Mesenchymal stem cell (in vitro differentiated cells and primary cell): ENCODE data around the gene AKT3.
A peak's percentile ranks its signal among the peaks of the same experiment; 100 is the strongest.

Experiments
- DNase-seq: peaks from one replicate; pipeline ENCODE4 v3.0.0-alpha.2; 2013
- H2AFZ ChIP-seq: one replicate; pipeline ENCODE4 v1.6.1; 2013; ENCODE audit warnings: low read depth, mild to moderate bottlenecking, control low read depth, inconsistent platforms, low read length, moderate library complexity
- H2AK5ac ChIP-seq: 2 replicates; pipeline ENCODE4 v1.6.1; 2013; ENCODE audit warnings: low read length, moderate library complexity, mild to moderate bottlenecking, inconsistent platforms; ENCODE audit not compliant: severe bottlenecking
- H2BK120ac ChIP-seq: one replicate; pipeline ENCODE4 v1.6.1; 2013; ENCODE audit warnings: low read depth, mild to moderate bottlenecking, inconsistent platforms, low read length, moderate library complexity
- H2BK12ac ChIP-seq, 2 experiments: one replicate each; pipeline ENCODE4 v1.6.1; 2013; ENCODE audit warnings: inconsistent platforms in 2 of 2, low read length in 2 of 2, mild to moderate bottlenecking in 2 of 2, moderate library complexity in 2 of 2, control low read depth in 1 of 2
- H2BK15ac ChIP-seq: one replicate; pipeline ENCODE4 v1.6.1; 2013; ENCODE audit warnings: mild to moderate bottlenecking, low read depth, inconsistent platforms; ENCODE audit not compliant: poor library complexity, severe bottlenecking
- H2BK5ac ChIP-seq: 2 replicates; pipeline ENCODE4 v1.6.1; 2013; ENCODE audit warnings: low read depth, mild to moderate bottlenecking, low read length, control low read depth, inconsistent platforms; ENCODE audit not compliant: poor library complexity, severe bottlenecking
- H3K14ac ChIP-seq, 2 experiments: one replicate each; pipeline ENCODE4 v1.6.1; 2013; ENCODE audit warnings: inconsistent platforms in 2 of 2, low read length in 2 of 2, control low read depth in 1 of 2, mild to moderate bottlenecking in 1 of 2, moderate library complexity in 1 of 2
- H3K18ac ChIP-seq, 2 experiments: one replicate each; pipeline ENCODE4 v1.6.1; 2013; ENCODE audit warnings: inconsistent platforms in 2 of 2, low read length in 2 of 2, control low read depth in 1 of 2, low read depth in 1 of 2, mild to moderate bottlenecking in 1 of 2
- H3K23ac ChIP-seq, 2 experiments: one replicate each; pipeline ENCODE4 v1.6.1; 2013; ENCODE audit warnings: inconsistent platforms in 2 of 2, low read length in 2 of 2, mild to moderate bottlenecking in 2 of 2, moderate library complexity in 2 of 2, control low read depth in 1 of 2
- H3K27ac ChIP-seq: 2 replicates; pipeline ENCODE4 v1.5.1; 2013; ENCODE audit warnings: mild to moderate bottlenecking, moderate library complexity, low read length, control low read depth, inconsistent platforms; ENCODE audit not compliant: poor library complexity, severe bottlenecking
- H3K27me3 ChIP-seq, 2 experiments: 2 replicates each; pipeline versions ENCODE4 v1.6.1 to v1.7.0; 2013; ENCODE audit warnings: low read length in 2 of 2, mild to moderate bottlenecking in 2 of 2, moderate library complexity in 2 of 2, control low read depth in 1 of 2, inconsistent platforms in 1 of 2; ENCODE audit not compliant: control insufficient read depth in 1 of 2, insufficient read depth in 1 of 2
- H3K36me3 ChIP-seq, 2 experiments: 2 replicates each; pipeline versions ENCODE4 v1.6.1 to v1.7.0; 2013; ENCODE audit warnings: low read length in 2 of 2, control low read depth in 1 of 2, inconsistent platforms in 1 of 2, low read depth in 1 of 2, mild to moderate bottlenecking in 1 of 2; ENCODE audit not compliant: insufficient read depth in 2 of 2, control insufficient read depth in 1 of 2
- H3K4ac ChIP-seq, 2 experiments: one replicate each; pipeline ENCODE4 v1.6.1; 2013; ENCODE audit warnings: inconsistent platforms in 2 of 2, low read length in 2 of 2, mild to moderate bottlenecking in 2 of 2, moderate library complexity in 2 of 2, control low read depth in 1 of 2, low read depth in 1 of 2
- H3K4me1 ChIP-seq: 2 replicates; pipeline ENCODE4 v1.6.1; 2013; ENCODE audit warnings: low read depth, low read length, control low read depth; ENCODE audit not compliant: control insufficient read depth, insufficient read depth
- H3K4me2 ChIP-seq: 2 replicates; pipeline ENCODE4 v1.6.1; 2013; ENCODE audit warnings: low read length, mild to moderate bottlenecking, inconsistent platforms; ENCODE audit not compliant: poor library complexity, severe bottlenecking
- H3K4me3 ChIP-seq, 2 experiments: 2 replicates each; pipeline versions ENCODE4 v1.5.1 to v1.7.0; 2013; ENCODE audit warnings: low read length in 2 of 2, mild to moderate bottlenecking in 2 of 2, control low read depth in 1 of 2, low read depth in 1 of 2; ENCODE audit not compliant: insufficient read depth in 1 of 2
- H3K79me1 ChIP-seq: replicated peaks from 2 replicates; pipeline ENCODE4 v1.6.1; 2013; ENCODE audit warnings: mild to moderate bottlenecking, control low read depth, low read length, inconsistent platforms; ENCODE audit not compliant: poor library complexity, severe bottlenecking
- H3K9ac ChIP-seq: 2 replicates; pipeline ENCODE4 v1.7.0; 2013; ENCODE audit warnings: mild to moderate bottlenecking, low read length, moderate library complexity
- H3K9me3 ChIP-seq: 2 replicates; pipeline ENCODE4 v1.7.0; 2013; ENCODE audit warnings: mild to moderate bottlenecking, low read length; ENCODE audit not compliant: control insufficient read depth
- H4K8ac ChIP-seq: one replicate; pipeline ENCODE4 v1.6.1; 2013; ENCODE audit warnings: inconsistent platforms, mild to moderate bottlenecking, low read length, moderate library complexity
- H4K91ac ChIP-seq: one replicate; pipeline ENCODE4 v1.6.1; 2013; ENCODE audit warnings: mild to moderate bottlenecking, low read length, inconsistent platforms
- WGBS: methylation state at CpG from one replicate; pipeline ENCODE4 v1.1.7; 2013; ENCODE audit warnings: mixed read lengths; 5-methylcytosine and 5-hydroxymethylcytosine counted together

Gene AKT3

GRCh38 chr1:243848858-243849420 lies 1.1 kb downstream of the AKT3 start:
- H3K27ac ChIP-seq: peak overlapping the region; percentile 51
- peaks cover 4% of the 10 kb centered on the region for H3K79me1 ChIP-seq
- H2AFZ ChIP-seq: no peak overlapping the region
- no peak overlapping the region for H2BK12ac ChIP-seq
- peaks cover 1% of the 10 kb centered on the region for H3K4me1 ChIP-seq
- no peak overlapping the region for H3K14ac ChIP-seq
- no peak overlapping the region for H2BK120ac ChIP-seq
- no peak overlapping the region for H2BK5ac ChIP-seq
- 2% methylated on average over 15 of the region's 19 CpGs for WGBS
- no peak overlapping the region for H2BK15ac ChIP-seq
- H3K27me3 ChIP-seq: no peaks in the 10 kb centered on the region
- peak overlapping the region in 1 of 2 experiments; percentile 46 for H3K23ac ChIP-seq
- peak; percentile 82 for DNase-seq
- no peak overlapping the region for H3K4ac ChIP-seq
- no peaks in the 10 kb centered on the region for H3K36me3 ChIP-seq
- H4K91ac ChIP-seq: no peak overlapping the region
- peak overlapping the region; percentile 79 to 90 for H3K18ac ChIP-seq
- H4K8ac ChIP-seq: peak overlapping the region; percentile 64
- peak overlapping the region; percentile 91 for H3K4me2 ChIP-seq
- no peaks in the 10 kb centered on the region for H3K9me3 ChIP-seq
- peak overlapping the region; percentile 87 to 90 for H3K4me3 ChIP-seq
- peak overlapping the region; percentile 90 for H3K9ac ChIP-seq
- no peak overlapping the region for H2AK5ac ChIP-seq

GRCh38 chr1:243848165-243848857 lies 1.7 kb downstream of the AKT3 start:
- H2AK5ac ChIP-seq: no peak overlapping the region
- H3K4ac ChIP-seq: no peak overlapping the region
- H3K23ac ChIP-seq: no peak overlapping the region
- peak overlapping the region in 1 of 2 experiments; percentile 87 for H3K4me3 ChIP-seq
- H2BK120ac ChIP-seq: no peak overlapping the region
- H3K4me2 ChIP-seq: peak overlapping the region; percentile 91
- no peaks in the 10 kb centered on the region for H3K36me3 ChIP-seq
- H3K27ac ChIP-seq: no peak overlapping the region
- no peak overlapping the region for H2BK12ac ChIP-seq
- H3K27me3 ChIP-seq: no peaks in the 10 kb centered on the region
- H3K9me3 ChIP-seq: no peaks in the 10 kb centered on the region
- H3K18ac ChIP-seq: no peak overlapping the region
- peaks cover 1% of the 10 kb centered on the region for H3K4me1 ChIP-seq
- no peak overlapping the region for H2AFZ ChIP-seq
- peak overlapping the region; percentile 90 for H3K9ac ChIP-seq
- H4K91ac ChIP-seq: no peak overlapping the region
- H3K14ac ChIP-seq: no peak overlapping the region
- DNase-seq: no peak
- WGBS: 100% methylated on average over 2 of the region's 5 CpGs
- no peak overlapping the region for H2BK15ac ChIP-seq
- H3K79me1 ChIP-seq: peaks cover 4% of the 10 kb centered on the region
- H2BK5ac ChIP-seq: no peak overlapping the region
- H4K8ac ChIP-seq: no peak overlapping the region

GRCh38 chr1:243846761-243847160 lies 3.3 kb downstream of the AKT3 start:
- Histone ChIP-seq H3K14ac (no peak overlapping the region), H2AFZ (no peak overlapping the region), H3K79me1 (peaks cover 4% of the 10 kb centered on the region), H4K91ac (no peak overlapping the region), H4K8ac (no peak overlapping the region), H3K18ac (no peak overlapping the region), H2BK5ac (no peak overlapping the region), H3K4me3 (no peak overlapping the region), H3K27me3 (no peaks in the 10 kb centered on the region), H3K4me2 (no peak overlapping the region), H3K23ac (no peak overlapping the region), H2AK5ac (no peak overlapping the region), H3K9ac (peak overlapping the region; percentile 21), H3K9me3 (no peaks in the 10 kb centered on the region), H3K4ac (no peak overlapping the region), H2BK120ac (no peak overlapping the region), H3K27ac (no peak overlapping the region), H3K4me1 (peaks cover 1% of the 10 kb centered on the region), H2BK12ac (no peak overlapping the region), H2BK15ac (no peak overlapping the region), H3K36me3 (no peaks in the 10 kb centered on the region)
- no peak for DNase-seq
- no CpG with 5 or more reads among the region's 1 CpG for WGBS

- Histone ChIP-seq H2BK15ac (no peak overlapping the region), H3K4me3 (no peak overlapping the region), H3K9ac (no peak overlapping the region), H3K79me1 (peaks cover 4% of the 10 kb centered on the region), H4K8ac (no peak overlapping the region), H3K4ac (no peak overlapping the region), H3K4me2 (no peak overlapping the region), H3K9me3 (no peaks in the 10 kb centered on the region), H2BK12ac (no peak overlapping the region), H3K27me3 (no peaks in the 10 kb centered on the region), H3K18ac (no peak overlapping the region), H2BK5ac (no peak overlapping the region), H3K27ac (no peak overlapping the region), H2BK120ac (no peak overlapping the region), H2AFZ (no peak overlapping the region), H3K14ac (no peak overlapping the region), H3K4me1 (peaks cover 1% of the 10 kb centered on the region), H2AK5ac (no peak overlapping the region), H4K91ac (no peak overlapping the region), H3K23ac (no peak overlapping the region), H3K36me3 (no peaks in the 10 kb centered on the region)
- WGBS: no CpG with 5 or more reads among the region's 2 CpGs
- DNase-seq: no peak
Measured at GRCh38 chr1:243845888-243846287, 4.2 kb downstream of the AKT3 start.
